ENCODE results near the gene GRM3. TPM values are rescaled to one million over a fixed set of nuclear protein-coding genes. Genes with fewer than 3 reads are reported as not detected.

The GRM3 gene
- total and polyA plus RNA-seq, 4 donors, result 0.17 TPM; not detected in 3

DNA sequence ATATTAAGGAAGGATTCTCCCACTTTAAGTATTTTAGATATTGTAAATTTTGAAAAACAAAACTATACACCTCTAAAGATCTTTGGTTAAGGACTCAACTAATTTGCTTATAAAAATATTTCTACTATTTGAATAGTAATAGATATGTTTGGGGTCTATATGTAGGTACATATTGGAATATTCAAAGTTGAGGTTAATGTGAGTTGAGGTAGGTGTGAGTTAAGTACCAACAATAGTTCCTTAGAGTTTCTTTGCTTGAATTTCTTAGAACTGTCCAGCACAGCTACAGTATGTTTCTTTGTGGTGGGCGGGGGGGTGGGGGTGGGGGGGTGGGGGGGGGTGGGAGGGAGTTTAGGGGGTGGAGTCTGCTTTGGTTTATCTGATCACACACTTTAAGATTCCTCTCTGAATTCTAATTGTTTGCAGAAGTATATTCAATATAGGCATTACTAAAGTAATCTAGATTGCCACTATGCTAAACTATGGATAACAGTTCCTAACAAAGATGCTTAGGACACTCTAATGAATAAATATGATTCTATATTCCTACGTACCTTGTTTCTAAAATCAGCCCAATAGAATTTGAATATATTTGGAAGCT, 2.1 kb downstream of the GRM3 start:
- DNase-seq (no peak), ATAC-seq (ENCODE audit: insufficient read depth, low FRiP score) (no peak)
- WGBS, 2 donors, result 59 to 64% methylated on average over 2 of the region's 2 CpGs
- Histone ChIP-seq H3K36me3 (ENCODE audit: control insufficient read depth in 4 of 4, insufficient read depth in 4 of 4, low read length in 4 of 4) (no peaks in the 10 kb centered on the region), H3K4me3 (no peak overlapping the region), H3K4me1 (ENCODE audit: control insufficient read depth in 5 of 5, insufficient read depth in 5 of 5, low read length in 5 of 5) (peaks cover 0 to 21% (median 0%) of the 10 kb centered on the region in 5 donors), H3K27ac (ENCODE audit: low read depth in 1 of 2, low read length in 1 of 2) (no peak overlapping the region), H3K9me3 (ENCODE audit: control insufficient read depth in 4 of 4, insufficient read depth in 3 of 4, low read length in 3 of 4) (no peaks in the 10 kb centered on the region), H3K9ac (ENCODE audit: insufficient read depth in 1 of 2, low read length in 2 of 2) (no peak overlapping the region), H3K27me3 (ENCODE audit: control insufficient read depth in 3 of 3, insufficient read depth in 3 of 3, low read length in 2 of 3) (peaks cover 0 to 37% (median 20%) of the 10 kb centered on the region in 3 donors)
- TF ChIP-seq, protein P1, sequence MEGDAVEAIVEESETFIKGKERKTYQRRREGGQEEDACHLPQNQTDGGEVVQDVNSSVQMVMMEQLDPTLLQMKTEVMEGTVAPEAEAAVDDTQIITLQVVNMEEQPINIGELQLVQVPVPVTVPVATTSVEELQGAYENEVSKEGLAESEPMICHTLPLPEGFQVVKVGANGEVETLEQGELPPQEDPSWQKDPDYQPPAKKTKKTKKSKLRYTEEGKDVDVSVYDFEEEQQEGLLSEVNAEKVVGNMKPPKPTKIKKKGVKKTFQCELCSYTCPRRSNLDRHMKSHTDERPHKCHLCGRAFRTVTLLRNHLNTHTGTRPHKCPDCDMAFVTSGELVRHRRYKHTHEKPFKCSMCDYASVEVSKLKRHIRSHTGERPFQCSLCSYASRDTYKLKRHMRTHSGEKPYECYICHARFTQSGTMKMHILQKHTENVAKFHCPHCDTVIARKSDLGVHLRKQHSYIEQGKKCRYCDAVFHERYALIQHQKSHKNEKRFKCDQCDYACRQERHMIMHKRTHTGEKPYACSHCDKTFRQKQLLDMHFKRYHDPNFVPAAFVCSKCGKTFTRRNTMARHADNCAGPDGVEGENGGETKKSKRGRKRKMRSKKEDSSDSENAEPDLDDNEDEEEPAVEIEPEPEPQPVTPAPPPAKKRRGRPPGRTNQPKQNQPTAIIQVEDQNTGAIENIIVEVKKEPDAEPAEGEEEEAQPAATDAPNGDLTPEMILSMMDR (IDR thresholded peaks at IDR 0.05; ENCODE audit: control extremely low read depth, extremely low read depth), result no peak

DNA sequence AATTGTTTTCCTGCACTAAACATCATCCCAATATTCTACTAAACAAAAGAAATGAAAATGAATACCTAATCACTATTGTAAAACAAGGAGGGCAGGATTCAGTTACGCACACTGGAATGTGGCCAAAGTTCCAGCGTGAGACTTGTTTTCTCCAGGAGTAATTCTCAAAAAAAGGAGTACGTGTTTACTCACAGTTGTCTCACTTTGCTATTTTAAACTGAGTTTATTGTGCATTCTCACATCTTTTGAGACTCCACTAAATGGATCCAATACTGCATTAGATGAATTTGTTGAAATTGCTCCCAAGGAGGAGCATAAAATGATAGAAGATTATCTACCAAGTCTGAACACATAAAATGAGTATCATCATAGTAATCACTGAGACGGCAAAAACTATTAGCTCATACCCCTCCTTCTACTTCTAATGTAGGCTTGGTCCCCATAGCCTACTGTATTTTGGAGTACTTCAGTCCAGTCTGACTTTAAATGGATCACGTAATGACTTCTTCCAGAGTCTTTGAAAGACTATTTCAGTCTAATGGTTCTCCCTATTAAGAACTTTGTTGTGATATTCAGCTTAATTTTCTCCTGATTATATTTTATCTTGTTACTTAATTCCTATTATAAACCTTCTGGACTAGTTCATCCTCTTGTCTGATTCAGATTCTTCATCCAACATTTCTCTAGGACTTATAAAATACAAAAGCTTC, 3.8 kb downstream of the GRM3 start:
- TF ChIP-seq, protein P1 (IDR thresholded peaks at IDR 0.05; ENCODE audit: control extremely low read depth, extremely low read depth), result no peak
- Histone ChIP-seq H3K9ac (ENCODE audit: insufficient read depth in 1 of 2, low read length in 2 of 2) (no peak overlapping the region), H3K4me1 (ENCODE audit: control insufficient read depth in 5 of 5, insufficient read depth in 5 of 5, low read length in 5 of 5) (peaks cover 0 to 21% (median 0%) of the 10 kb centered on the region in 5 donors), H3K36me3 (ENCODE audit: control insufficient read depth in 4 of 4, insufficient read depth in 4 of 4, low read length in 4 of 4) (no peaks in the 10 kb centered on the region), H3K27me3 (ENCODE audit: control insufficient read depth in 3 of 3, insufficient read depth in 3 of 3, low read length in 2 of 3) (peaks cover 0 to 26% (median 16%) of the 10 kb centered on the region in 3 donors), H3K27ac (ENCODE audit: low read depth in 1 of 2, low read length in 1 of 2) (no peak overlapping the region), H3K9me3 (ENCODE audit: control insufficient read depth in 4 of 4, insufficient read depth in 3 of 4, low read length in 3 of 4) (no peaks in the 10 kb centered on the region), H3K4me3 (no peak overlapping the region)
- 83 to 90% methylated on average over 5 of the region's 5 CpGs for WGBS, 2 donors
- DNase-seq, result no peak
- ATAC-seq (ENCODE audit: insufficient read depth, low FRiP score), result no peak

DNA sequence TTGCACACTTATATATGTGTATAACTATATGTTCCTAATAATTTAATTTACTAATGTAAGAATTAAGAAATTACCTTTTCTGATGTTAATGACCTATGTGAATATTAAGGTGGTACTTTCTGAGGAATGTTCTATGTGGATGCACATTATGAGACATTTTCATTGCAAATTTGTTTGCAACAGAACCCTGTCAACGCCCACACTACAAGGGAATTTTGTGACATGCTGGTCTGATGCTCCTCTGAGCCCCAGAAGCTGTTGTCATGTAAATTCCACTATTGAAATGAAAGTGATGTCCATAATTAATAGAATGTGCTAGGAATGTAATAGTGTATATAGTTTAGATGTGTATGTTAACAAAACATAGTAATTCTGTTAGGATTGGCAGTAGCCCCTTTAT, 4.5 kb downstream of the GRM3 start:
- H3K4me3 ChIP-seq, result no peak overlapping the region
- 77 to 80% methylated on average over 1 of the region's 1 CpG for WGBS, 2 donors

More for the DNA sequence above, 4.5 kb downstream of the GRM3 start:
- no peaks in the 10 kb centered on the region for H3K9me3 ChIP-seq (ENCODE audit: control insufficient read depth in 4 of 4, insufficient read depth in 3 of 4, low read length in 3 of 4)
- peaks cover 0 to 21% (median 0%) of the 10 kb centered on the region in 5 donors for H3K4me1 ChIP-seq (ENCODE audit: control insufficient read depth in 5 of 5, insufficient read depth in 5 of 5, low read length in 5 of 5)
- no peak for DNase-seq
- H3K9ac ChIP-seq (ENCODE audit: insufficient read depth in 1 of 2, low read length in 2 of 2), result no peak overlapping the region
- ATAC-seq (ENCODE audit: insufficient read depth, low FRiP score), result no peak
- H3K27ac ChIP-seq (ENCODE audit: low read depth in 1 of 2, low read length in 1 of 2), result no peak overlapping the region
- no peaks in the 10 kb centered on the region for H3K36me3 ChIP-seq (ENCODE audit: control insufficient read depth in 4 of 4, insufficient read depth in 4 of 4, low read length in 4 of 4)
- peaks cover 0 to 25% (median 15%) of the 10 kb centered on the region in 3 donors for H3K27me3 ChIP-seq (ENCODE audit: control insufficient read depth in 3 of 3, insufficient read depth in 3 of 3, low read length in 2 of 3)
- TF ChIP-seq, protein P1 (IDR thresholded peaks at IDR 0.05; ENCODE audit: control extremely low read depth, extremely low read depth), result no peak
